Skeletal muscle satellite cell (primary cell): ENCODE measurements around the gene ADCYAP1.

Experiments
- H3K27me3 ChIP-seq: 2 replicates; pipeline ENCODE4 v1.7.0; 2013; ENCODE audit warnings: low read length; ENCODE audit not compliant: control insufficient read depth, insufficient read depth
- H3K36me3 ChIP-seq: 2 replicates; pipeline ENCODE4 v1.7.0; 2013; ENCODE audit warnings: mild to moderate bottlenecking, control low read depth, low read length; ENCODE audit not compliant: insufficient read depth
- H3K4me1 ChIP-seq: 2 replicates; pipeline ENCODE4 v1.7.0; 2013; ENCODE audit warnings: low read length; ENCODE audit not compliant: control insufficient read depth, insufficient read depth
- H3K4me2 ChIP-seq: 2 replicates; pipeline ENCODE4 v1.7.0; 2013; ENCODE audit warnings: mild to moderate bottlenecking, low read length
- H3K4me3 ChIP-seq: 2 replicates; pipeline ENCODE4 v1.7.0; 2013; ENCODE audit warnings: low read length
- H3K9ac ChIP-seq: 2 replicates; pipeline ENCODE4 v1.7.0; 2013; ENCODE audit warnings: mild to moderate bottlenecking, low read depth, low read length, moderate library complexity
- H3K9me3 ChIP-seq: replicated peaks from 2 replicates; pipeline ENCODE4 v1.7.0; 2013; ENCODE audit warnings: mild to moderate bottlenecking, control low read depth, low read length

Gene ADCYAP1

GRCh38 chr18:944440-944839 lies 39.8 kb downstream of the ADCYAP1 start:
- Histone ChIP-seq H3K9ac (no peak overlapping the region), H3K4me2 (no peak overlapping the region), H3K36me3 (no peaks in the 10 kb centered on the region), H3K4me3 (no peak overlapping the region), H3K27me3 (no peaks in the 10 kb centered on the region), H3K4me1 (no peaks in the 10 kb centered on the region), H3K9me3 (no peaks in the 10 kb centered on the region)

DNA sequence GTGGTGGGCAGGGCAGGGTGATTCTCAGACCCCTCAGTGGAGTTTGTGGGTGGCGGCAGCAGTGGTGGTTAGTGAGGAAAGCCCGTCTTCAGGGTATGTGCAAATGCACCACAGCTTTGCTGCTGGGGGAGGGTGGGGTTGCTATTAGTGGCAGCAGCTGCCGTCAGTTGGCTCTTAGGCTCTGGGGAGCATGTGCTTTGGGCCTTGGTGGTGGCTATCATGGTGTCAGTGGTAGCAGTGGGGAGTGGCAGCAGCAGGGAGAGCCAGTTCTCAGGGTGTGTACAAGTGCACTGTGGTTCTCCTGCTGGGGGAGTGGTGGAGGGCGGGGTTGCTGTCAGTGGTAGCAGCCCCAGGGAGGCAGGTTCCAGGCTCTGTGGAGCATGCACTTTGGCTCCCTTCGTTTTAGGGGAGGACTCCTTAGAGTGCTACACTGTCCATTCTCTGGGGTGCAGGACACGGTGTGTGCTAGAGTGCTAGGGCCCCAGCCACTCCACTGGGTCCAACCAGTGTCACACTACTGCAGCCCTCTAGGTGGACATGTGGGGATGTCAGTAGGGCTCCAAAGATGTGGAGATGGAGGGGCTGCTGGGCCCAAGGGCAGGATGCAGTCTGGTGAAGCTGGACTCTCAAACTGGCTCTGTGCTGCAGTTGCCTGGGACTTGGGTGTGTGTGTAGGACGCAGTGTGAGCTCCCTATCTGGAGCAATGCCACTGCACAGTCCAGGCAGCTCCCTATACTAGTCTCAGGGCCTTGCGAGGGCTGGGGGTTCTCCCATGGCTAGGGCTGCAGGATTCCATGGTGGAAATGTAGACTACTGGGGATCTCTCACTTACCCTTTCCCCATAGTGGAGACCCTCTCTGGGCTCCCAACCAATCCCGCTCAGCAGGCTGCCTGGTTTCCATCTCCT lies 45.3 kb downstream of the ADCYAP1 start:
- H3K9me3 ChIP-seq, result no peaks in the 10 kb centered on the region
- H3K9ac ChIP-seq, result no peak overlapping the region
- H3K4me1 ChIP-seq, result no peaks in the 10 kb centered on the region
- no peaks in the 10 kb centered on the region for H3K36me3 ChIP-seq
- no peaks in the 10 kb centered on the region for H3K27me3 ChIP-seq
- H3K4me2 ChIP-seq, result no peak overlapping the region
- no peak overlapping the region for H3K4me3 ChIP-seq

GRCh38 chr18:950882-951495 lies 46.3 kb downstream of the ADCYAP1 start:
- H3K36me3 ChIP-seq, result no peaks in the 10 kb centered on the region
- no peak overlapping the region for H3K4me2 ChIP-seq
- no peak overlapping the region for H3K4me3 ChIP-seq
- no peaks in the 10 kb centered on the region for H3K4me1 ChIP-seq
- no peak overlapping the region for H3K9ac ChIP-seq
- H3K27me3 ChIP-seq, result no peaks in the 10 kb centered on the region
- H3K9me3 ChIP-seq, result no peaks in the 10 kb centered on the region

GRCh38 chr18:955384-956066 lies 50.9 kb downstream of the ADCYAP1 start:
- H3K9ac ChIP-seq, result no peak overlapping the region
- no peak overlapping the region for H3K4me3 ChIP-seq
- no peaks in the 10 kb centered on the region for H3K27me3 ChIP-seq
- H3K4me1 ChIP-seq, result no peaks in the 10 kb centered on the region
- H3K4me2 ChIP-seq, result no peak overlapping the region
- no peaks in the 10 kb centered on the region for H3K36me3 ChIP-seq
- no peaks in the 10 kb centered on the region for H3K9me3 ChIP-seq

DNA sequence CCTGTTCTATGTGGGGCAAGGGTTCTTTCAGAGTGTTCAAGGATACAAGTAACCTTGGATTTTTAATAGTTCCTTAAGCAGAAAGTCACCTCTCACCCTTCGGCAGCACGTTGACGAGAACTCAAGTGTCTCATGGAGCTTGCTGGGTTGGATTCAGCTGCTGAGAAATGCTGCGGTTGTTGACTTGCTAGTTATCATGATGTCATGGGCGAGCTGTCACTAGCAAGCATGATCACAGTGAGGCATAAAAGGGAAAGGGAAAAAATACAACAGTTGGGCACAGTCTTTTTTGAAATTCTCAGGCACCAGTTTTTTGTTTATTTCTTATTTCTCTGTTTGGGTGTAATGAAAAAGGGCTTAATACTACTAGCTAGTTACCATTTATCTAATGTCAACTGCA lies 53.2 kb downstream of the ADCYAP1 start:
- Histone ChIP-seq H3K36me3 (no peaks in the 10 kb centered on the region), H3K9ac (no peak overlapping the region), H3K4me3 (no peak overlapping the region), H3K4me2 (no peak overlapping the region), H3K4me1 (no peaks in the 10 kb centered on the region), H3K27me3 (peaks cover 12% of the 10 kb centered on the region), H3K9me3 (no peaks in the 10 kb centered on the region)

DNA sequence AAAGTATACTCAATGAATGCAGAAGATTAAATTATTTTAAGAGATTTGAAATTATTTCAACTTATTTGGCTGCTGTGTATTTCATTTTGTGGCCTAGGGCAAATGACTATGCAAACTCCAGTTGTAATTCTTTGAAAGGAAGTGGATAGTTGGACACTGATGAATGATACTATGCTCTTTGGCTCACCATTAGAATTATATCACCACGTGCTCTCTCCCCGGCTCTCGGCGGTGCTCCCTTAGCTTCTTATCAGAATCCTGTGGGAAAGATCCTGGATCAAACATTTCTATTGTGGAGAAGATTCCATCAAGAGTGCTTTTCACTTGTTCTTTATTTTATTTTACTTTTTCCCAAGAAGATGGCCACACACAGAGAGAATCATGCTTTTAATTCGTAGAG lies 55.2 kb downstream of the ADCYAP1 start:
- Histone ChIP-seq H3K9ac (no peak overlapping the region), H3K4me1 (no peaks in the 10 kb centered on the region), H3K4me2 (no peak overlapping the region), H3K9me3 (no peaks in the 10 kb centered on the region), H3K27me3 (peaks cover 20% of the 10 kb centered on the region), H3K4me3 (no peak overlapping the region), H3K36me3 (no peaks in the 10 kb centered on the region)
